MCF 10A (cell line): ENCODE data around the gene COL4A1. TPM values are rescaled to one million over a fixed set of nuclear protein-coding genes. Genes with fewer than 3 reads are reported as not detected.

Source experiments
- BruUV-seq: library from RNA; stranded (reverse); fragments of 400-500 nt; replicated peaks from 2 replicates; lab custom pipeline; 2021; lab: Mats Ljungman, UMichigan
- CTCF ChIA-PET: fragments of 300-600 bp; sonication (Branson Sonifier 250); formaldehyde crosslinking; extraction: SDS; loops from one replicate; lab custom pipeline; 2021; ENCODE audit warnings: antibody characterized with exemption, inconsistent platforms; lab: Yijun Ruan, JAX
- POLR2A ChIA-PET: fragments of 300-600, 350-650 bp; sonication (Branson Sonifier 250); formaldehyde crosslinking; extraction: SDS; loops from one replicate; lab custom pipeline; 2020; ENCODE audit warnings: antibody characterized with exemption, inconsistent platforms; lab: Yijun Ruan, JAX
- DNase-seq: peaks from one replicate; pipeline ENCODE4 v3.0.0-alpha.2; 2018; ENCODE audit not compliant: unreplicated experiment
- H3K27ac Mint-ChIP-seq: one replicate; pipeline ENCODE4 v1.8.0; 2022; ENCODE audit warnings: mild to moderate bottlenecking, low read depth, mixed read lengths; ENCODE audit not compliant: unreplicated experiment
- H3K27me3 Mint-ChIP-seq: one replicate; pipeline ENCODE4 v1.8.0; 2022; ENCODE audit warnings: mixed read lengths; ENCODE audit not compliant: insufficient read depth, unreplicated experiment
- H3K36me3 Mint-ChIP-seq: one replicate; pipeline ENCODE4 v1.8.0; 2022; ENCODE audit warnings: mild to moderate bottlenecking, moderate library complexity, mixed read lengths; ENCODE audit not compliant: insufficient read depth, unreplicated experiment
- H3K4me1 Mint-ChIP-seq: one replicate; pipeline ENCODE4 v1.8.0; 2022; ENCODE audit warnings: mixed read lengths; ENCODE audit not compliant: insufficient read depth, unreplicated experiment
- H3K4me3 Mint-ChIP-seq: one replicate; pipeline ENCODE4 v1.8.0; 2022; ENCODE audit warnings: mild to moderate bottlenecking, moderate library complexity, mixed read lengths; ENCODE audit not compliant: unreplicated experiment
- H3K9me3 Mint-ChIP-seq: one replicate; pipeline ENCODE4 v1.8.0; 2022; ENCODE audit warnings: mixed read lengths; ENCODE audit not compliant: unreplicated experiment
- CTCF ChIP-seq: fragments of 200-600 bp; IDR thresholded peaks from one replicate; pipeline ENCODE4 v1.8.0; 2022; ENCODE audit warnings: antibody characterized with exemption, mild to moderate bottlenecking; ENCODE audit not compliant: unreplicated experiment
- intact Hi-C: fragments of 100-400 bp; cut with micrococcal nuclease; formaldehyde crosslinking; loops from 2 replicates; pipeline ENCODE4 v1.14.1; 2022
- total RNA-seq: library from RNA; stranded (reverse); gene quantifications from 2 replicates; pipeline ENCODE4 v1.2.3, GENCODE V29; 2022

COL4A1 gene
- total RNA-seq, 1 experiment from 2014 or later = 42.1 TPM

GRCh38 chr13:110263888-110264287 is 43.1 kb downstream of the COL4A1 start:
- CTCF ChIA-PET = interaction anchor here (1.1 kb wide), 1 partner anchor 180 kb away, joined by 5 read pairs; no protein-coding TSS in a partner anchor
- intact Hi-C loops = no loop called here
- H3K4me1 Mint-ChIP-seq = peaks cover 22% of the 10 kb centered on the region

GRCh38 chr13:110263404-110263803 is 43.6 kb downstream of the COL4A1 start:
- no peak overlapping the region for H3K27ac Mint-ChIP-seq

More at GRCh38 chr13:110263888-110264287, 43.1 kb downstream of the COL4A1 start:
- Mint-ChIP-seq H3K4me3 (no peak overlapping the region), H3K27ac (no peak overlapping the region), H3K27me3 (no peaks in the 10 kb centered on the region), H3K36me3 (no peaks in the 10 kb centered on the region), H3K9me3 (no peaks in the 10 kb centered on the region)
- DNase-seq = no peak
- POLR2A ChIA-PET = no interaction called here
- BruUV-seq = no TSS peak
- TF ChIP-seq CTCF = no peak

GRCh38 chr13:110262508-110263291 is 44.3 kb downstream of the COL4A1 start:
- no peak overlapping the region for H3K4me3 Mint-ChIP-seq
- H3K4me1 Mint-ChIP-seq = peaks cover 23% of the 10 kb centered on the region
- BruUV-seq = no TSS peak
- POLR2A ChIA-PET = interaction anchor here (0.9 kb wide), 1 partner anchor 12 kb away, joined by 3 read pairs; no protein-coding TSS in a partner anchor
- TF ChIP-seq CTCF = no peak
- intact Hi-C loops = no loop called here
- CTCF ChIA-PET = interaction anchor here (1.1 kb wide), 1 partner anchor 182 kb away, joined by 5 read pairs; no protein-coding TSS in a partner anchor
- DNase-seq = no peak
- H3K27me3 Mint-ChIP-seq = no peaks in the 10 kb centered on the region
- H3K27ac Mint-ChIP-seq = peak overlapping the region; percentile 54
- H3K36me3 Mint-ChIP-seq = no peaks in the 10 kb centered on the region
- no peaks in the 10 kb centered on the region for H3K9me3 Mint-ChIP-seq

More at GRCh38 chr13:110263404-110263803, 43.6 kb downstream of the COL4A1 start:
- TF ChIP-seq CTCF = no peak
- intact Hi-C loops = no loop called here
- DNase-seq = no peak
- peaks cover 23% of the 10 kb centered on the region for H3K4me1 Mint-ChIP-seq
- no TSS peak for BruUV-seq
- POLR2A ChIA-PET = no interaction called here
- CTCF ChIA-PET = interaction anchor here (1.1 kb wide), 1 partner anchor 181 kb away, joined by 5 read pairs; no protein-coding TSS in a partner anchor
- H3K4me3 Mint-ChIP-seq = no peak overlapping the region
- no peaks in the 10 kb centered on the region for H3K27me3 Mint-ChIP-seq
- H3K9me3 Mint-ChIP-seq = no peaks in the 10 kb centered on the region
- H3K36me3 Mint-ChIP-seq = no peaks in the 10 kb centered on the region

- H3K4me1 Mint-ChIP-seq = peaks cover 23% of the 10 kb centered on the region
- TF ChIP-seq CTCF = no peak
- H3K36me3 Mint-ChIP-seq = no peaks in the 10 kb centered on the region
- H3K4me3 Mint-ChIP-seq = no peak overlapping the region
- intact Hi-C loops = no loop called here
- no peaks in the 10 kb centered on the region for H3K9me3 Mint-ChIP-seq
- H3K27ac Mint-ChIP-seq = peak overlapping the region; percentile 54
- no TSS peak for BruUV-seq
- DNase-seq = no peak
- POLR2A ChIA-PET = interaction anchor here (0.9 kb wide), 1 partner anchor 12 kb away, joined by 3 read pairs; no protein-coding TSS in a partner anchor
- CTCF ChIA-PET = no interaction called here
- no peaks in the 10 kb centered on the region for H3K27me3 Mint-ChIP-seq
These were observed 44.9 kb downstream of the COL4A1 start for GRCh38 chr13:110262082-110262436.
